PFSK-1 (cell line): ENCODE data around the gene MTG2.

Experiments used
- POLR2AphosphoS5 ChIP-seq: IDR thresholded peaks from 2 replicates; pipeline ENCODE4 v1.6.1; 2012; ENCODE audit warnings: low read depth, mild to moderate bottlenecking, control low read depth, low read length, moderate library complexity
- TAF1 ChIP-seq: IDR thresholded peaks from 2 replicates; pipeline ENCODE4 v1.6.1; 2012; ENCODE audit warnings: low read length, control low read depth, borderline replicate concordance; ENCODE audit not compliant: insufficient read depth

- no peak for TF ChIP-seq POLR2AphosphoS5
- no peak for TF ChIP-seq TAF1
Observed at GRCh38 chr20:62203378-62204030, 20.7 kb downstream of the MTG2 start.
